PC-3 (cell line): ENCODE data around the gene CCL24. TPM values are rescaled to one million over a fixed set of nuclear protein-coding genes. Genes with fewer than 3 reads are reported as not detected.
A peak's percentile ranks its signal among the peaks of the same experiment; 100 is the strongest.
"Not testable (repeated sequence)": the region's sequence is repeated elsewhere in the genome, so short reads cannot be mapped to it uniquely, and the experiment has no call there.

ENCODE experiments used
- ATAC-seq: fragments of 200-7000 bp; cut with Tn5 transposase; 2 replicates; pipeline ENCODE4 v1.9.1; 2020; ENCODE audit warnings: mild to moderate bottlenecking, moderate library complexity
- BruUV-seq: library from RNA; stranded (reverse); fragments of 400-500 nt; replicated peaks from 2 replicates; lab custom pipeline; 2021; lab: Mats Ljungman, UMichigan
- CTCF ChIA-PET: fragments of 300-600 bp; sonication (Branson Sonifier 250); formaldehyde crosslinking; loops from one replicate; lab custom pipeline; 2022; ENCODE audit warnings: antibody characterized with exemption; lab: Charles Lee
- POLR2A ChIA-PET: fragments of 300-600 bp; sonication (Branson Sonifier 250); formaldehyde crosslinking; loops from one replicate; lab custom pipeline; 2022; ENCODE audit warnings: antibody characterized with exemption; ENCODE audit not compliant: unreplicated experiment; lab: Charles Lee
- DNase-seq: peaks from one replicate; pipeline ENCODE4 v3.0.0-alpha.2; 2015
- H2AFZ ChIP-seq: fragments of 300-600 bp; sonication (generic); 2 replicates; pipeline ENCODE4 v1.6.0; 2016; ENCODE audit warnings: antibody characterized with exemption, low read length
- H3F3A ChIP-seq: fragments of 300-600 bp; sonication (generic); one replicate; pipeline ENCODE4 v1.6.0; 2017; ENCODE audit warnings: antibody characterized with exemption, low read length, control low read depth, mild to moderate bottlenecking; ENCODE audit not compliant: unreplicated experiment
- H3K27ac ChIP-seq: fragments of 300-600 bp; sonication (generic); 2 replicates; pipeline ENCODE4 v1.5.1; 2016; ENCODE audit warnings: mild to moderate bottlenecking, low read length
- H3K27me3 ChIP-seq: fragments of 300-600 bp; sonication (generic); 2 replicates; pipeline ENCODE4 v1.6.1; 2016; ENCODE audit warnings: low read length, mixed read lengths
- H3K36me3 ChIP-seq: fragments of 300-600 bp; sonication (generic); 2 replicates; pipeline ENCODE4 v1.6.1; 2016; ENCODE audit warnings: low read depth, mixed run types, low read length, mixed read lengths
- H3K4me1 ChIP-seq: fragments of 300-600 bp; sonication (generic); 2 replicates; pipeline ENCODE4 v1.5.1; 2016; ENCODE audit warnings: low read length; ENCODE audit not compliant: insufficient read depth
- H3K4me2 ChIP-seq: fragments of 300-600 bp; sonication (generic); 2 replicates; pipeline ENCODE4 v1.6.0; 2016; ENCODE audit warnings: low read length
- H3K4me3 ChIP-seq: fragments of 300-600 bp; sonication (generic); 2 replicates; pipeline ENCODE4 v1.5.1; 2016; ENCODE audit warnings: mild to moderate bottlenecking, low read length, mixed read lengths
- H3K79me2 ChIP-seq: fragments of 300-600 bp; sonication (generic); 2 replicates; pipeline ENCODE4 v1.6.1; 2017; ENCODE audit warnings: low read length, mixed read lengths
- H3K9ac ChIP-seq: fragments of 300-600 bp; sonication (generic); 2 replicates; pipeline ENCODE4 v1.6.0; 2016; ENCODE audit warnings: mild to moderate bottlenecking, low read length
- H3K9me2 ChIP-seq: fragments of 300-600 bp; sonication (generic); replicated peaks from 2 replicates; pipeline ENCODE4 v1.6.1; 2016; ENCODE audit warnings: mixed run types, low read length, mixed read lengths
- H3K9me3 ChIP-seq: fragments of 300-600 bp; sonication (generic); 2 replicates; pipeline ENCODE4 v1.6.1; 2016; ENCODE audit warnings: low read length, mixed read lengths
- H4K20me1 ChIP-seq: fragments of 300-600 bp; sonication (generic); 2 replicates; pipeline ENCODE4 v1.6.1; 2016; ENCODE audit warnings: low read length, mixed read lengths
- EZH2 ChIP-seq: fragments of 300-600 bp; sonication (generic); IDR thresholded peaks from one replicate; pipeline ENCODE4 v1.6.1; 2017; ENCODE audit warnings: antibody characterized with exemption, mild to moderate bottlenecking, low read length; ENCODE audit not compliant: unreplicated experiment
- EZH2phosphoT487 ChIP-seq: fragments of 300-600 bp; sonication (generic); IDR thresholded peaks from 2 replicates; pipeline ENCODE4 v1.6.1; 2018; ENCODE audit warnings: mild to moderate bottlenecking, antibody characterized with exemption, low read length, borderline replicate concordance
- intact Hi-C: fragments of 100-400 bp; cut with micrococcal nuclease; formaldehyde crosslinking; loops from 2 replicates; pipeline ENCODE4 v1.9.0; 2023
- total RNA-seq: library from RNA; depleted of rRNA; stranded (reverse); fragments of >200 nt; gene quantifications from 2 replicates; pipeline ENCODE4 v1.2.3, GENCODE V29; 2014
- TF ChIP-seq, protein P1 (sequence below): fragments of 300-600 bp; sonication (generic); conservative IDR thresholded peaks from 2 replicates; pipeline ENCODE4 v1.5.1; 2017; ENCODE audit warnings: antibody characterized with exemption, low read depth, mild to moderate bottlenecking, low read length

The CCL24 gene
- total RNA-seq, 1 experiment from 2014 or later = not detected

DNA sequence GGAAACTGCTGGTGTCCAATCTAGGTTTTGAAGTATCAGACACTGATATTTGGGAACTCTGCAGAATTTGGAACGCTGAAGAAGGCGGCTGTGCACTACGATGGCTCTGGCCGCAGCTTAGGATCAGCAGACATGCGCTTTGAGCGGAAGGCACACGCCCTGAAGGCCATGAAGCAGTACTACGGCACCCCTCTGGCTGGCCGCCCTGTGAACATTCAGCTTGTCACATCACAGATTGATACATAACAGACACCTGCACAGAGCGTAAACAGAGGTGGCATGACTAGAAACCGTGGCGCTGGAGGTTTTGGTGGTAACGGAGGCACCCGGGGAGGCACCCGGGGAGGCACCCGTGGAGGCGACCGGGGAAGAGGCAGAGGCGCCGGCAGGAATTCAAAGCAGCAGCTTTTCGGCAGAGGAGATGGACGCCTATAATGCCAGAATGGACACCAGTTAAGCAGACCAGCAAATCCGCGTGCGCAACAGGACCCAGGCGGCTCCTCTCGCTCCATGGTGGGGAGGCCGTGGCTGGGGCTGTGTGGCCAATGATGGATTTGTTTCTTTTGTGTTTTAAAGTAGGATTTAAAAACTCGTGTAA lies 22.2 kb upstream of the CCL24 start:
- Histone ChIP-seq H3K9me3 (no peaks in the 10 kb centered on the region), H3F3A (no peaks in the 10 kb centered on the region), H2AFZ (no peak overlapping the region), H3K4me2 (no peak overlapping the region), H3K4me1 (no peaks in the 10 kb centered on the region), H3K9me2 (no peaks in the 10 kb centered on the region), H4K20me1 (no peaks in the 10 kb centered on the region), H3K27ac (no peak overlapping the region), H3K9ac (no peak overlapping the region), H3K79me2 (no peaks in the 10 kb centered on the region), H3K4me3 (no peak overlapping the region), H3K27me3 (no peaks in the 10 kb centered on the region), H3K36me3 (no peaks in the 10 kb centered on the region)
- ATAC-seq = no peak
- no peak for DNase-seq
- TF ChIP-seq, protein P1, sequence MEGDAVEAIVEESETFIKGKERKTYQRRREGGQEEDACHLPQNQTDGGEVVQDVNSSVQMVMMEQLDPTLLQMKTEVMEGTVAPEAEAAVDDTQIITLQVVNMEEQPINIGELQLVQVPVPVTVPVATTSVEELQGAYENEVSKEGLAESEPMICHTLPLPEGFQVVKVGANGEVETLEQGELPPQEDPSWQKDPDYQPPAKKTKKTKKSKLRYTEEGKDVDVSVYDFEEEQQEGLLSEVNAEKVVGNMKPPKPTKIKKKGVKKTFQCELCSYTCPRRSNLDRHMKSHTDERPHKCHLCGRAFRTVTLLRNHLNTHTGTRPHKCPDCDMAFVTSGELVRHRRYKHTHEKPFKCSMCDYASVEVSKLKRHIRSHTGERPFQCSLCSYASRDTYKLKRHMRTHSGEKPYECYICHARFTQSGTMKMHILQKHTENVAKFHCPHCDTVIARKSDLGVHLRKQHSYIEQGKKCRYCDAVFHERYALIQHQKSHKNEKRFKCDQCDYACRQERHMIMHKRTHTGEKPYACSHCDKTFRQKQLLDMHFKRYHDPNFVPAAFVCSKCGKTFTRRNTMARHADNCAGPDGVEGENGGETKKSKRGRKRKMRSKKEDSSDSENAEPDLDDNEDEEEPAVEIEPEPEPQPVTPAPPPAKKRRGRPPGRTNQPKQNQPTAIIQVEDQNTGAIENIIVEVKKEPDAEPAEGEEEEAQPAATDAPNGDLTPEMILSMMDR = no peak
- TF ChIP-seq EZH2phosphoT487 = no peak
- TF ChIP-seq EZH2 = no peak
- CTCF ChIA-PET = no interaction called here
- no TSS peak for BruUV-seq
- POLR2A ChIA-PET = no interaction called here
- intact Hi-C loops = no loop called here

- H3F3A ChIP-seq, H3K36me3 ChIP-seq, H3K4me2 ChIP-seq, H3K27ac ChIP-seq, H3K4me3 ChIP-seq, H3K9ac ChIP-seq, POLR2A ChIA-PET, H3K79me2 ChIP-seq, H3K4me1 ChIP-seq, DNase-seq, H4K20me1 ChIP-seq, H2AFZ ChIP-seq, BruUV-seq, H3K9me2 ChIP-seq, H3K27me3 ChIP-seq, H3K9me3 ChIP-seq, intact Hi-C loops: not testable (repeated sequence)
- ATAC-seq = peak; percentile 57
- CTCF ChIA-PET = interaction anchor here (0.6 kb wide), 1 partner anchor 59 kb away, joined by 6 read pairs; no protein-coding TSS in a partner anchor
These were observed 20.1 kb upstream of the CCL24 start for GRCh38 chr7:75833662-75834061.

DNA sequence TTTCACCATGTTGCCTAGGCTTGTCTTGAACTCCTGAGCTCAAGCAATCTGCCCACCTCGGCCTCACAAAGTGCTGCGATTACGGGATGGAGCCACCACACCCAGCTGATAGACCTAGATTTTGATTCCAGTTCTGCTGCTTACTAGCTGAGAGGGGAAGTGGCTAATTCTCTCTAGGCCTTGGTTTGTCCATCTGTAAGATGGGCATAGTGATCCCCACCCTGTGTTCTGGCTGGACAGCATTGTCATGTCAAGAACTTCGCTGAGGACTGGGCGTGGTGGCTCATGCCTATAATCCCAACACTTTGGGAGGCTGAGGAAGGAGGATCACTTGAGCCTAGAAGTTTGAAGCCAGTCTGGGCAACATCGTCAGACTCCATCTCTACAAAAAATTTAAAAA lies 17.4 kb upstream of the CCL24 start:
- ChIA-PET POLR2A (no interaction called here), CTCF (no interaction called here)
- no peak overlapping the region for H2AFZ ChIP-seq
- no peaks in the 10 kb centered on the region for H4K20me1 ChIP-seq
- DNase-seq (no peak), ATAC-seq (no peak)
- H3K4me1 ChIP-seq = peaks cover 4% of the 10 kb centered on the region
- H3F3A ChIP-seq = no peaks in the 10 kb centered on the region
- no peaks in the 10 kb centered on the region for H3K9me3 ChIP-seq
- no peak overlapping the region for H3K4me3 ChIP-seq
- no peaks in the 10 kb centered on the region for H3K27me3 ChIP-seq
- no peak overlapping the region for H3K9ac ChIP-seq
- BruUV-seq = no TSS peak
- no peaks in the 10 kb centered on the region for H3K79me2 ChIP-seq
- H3K36me3 ChIP-seq = no peaks in the 10 kb centered on the region
- H3K9me2 ChIP-seq = no peaks in the 10 kb centered on the region
- no peak overlapping the region for H3K4me2 ChIP-seq
- intact Hi-C loops = no loop called here
- TF ChIP-seq, protein P1 = no peak
- no peak for TF ChIP-seq EZH2
- TF ChIP-seq EZH2phosphoT487 = no peak
- H3K27ac ChIP-seq = no peak overlapping the region

- H2AFZ ChIP-seq = 0 out of 2 replicates have a peak overlapping the region, but pooled peaks have one; percentile 42
- H3K79me2 ChIP-seq, intact Hi-C loops, H3K9me3 ChIP-seq, H3K27me3 ChIP-seq, H3K9ac ChIP-seq, POLR2A ChIA-PET, H3K4me1 ChIP-seq, H4K20me1 ChIP-seq, H3F3A ChIP-seq, H3K9me2 ChIP-seq, H3K36me3 ChIP-seq, H3K4me3 ChIP-seq, BruUV-seq: not testable (repeated sequence)
- ATAC-seq (peak; percentile 94), DNase-seq (peak; percentile 85)
- CTCF ChIA-PET = interaction anchor here (0.6 kb wide), 1 partner anchor 67 kb away, joined by 3 read pairs; no protein-coding TSS in a partner anchor
- H3K27ac ChIP-seq = peak overlapping the region; percentile 56
- H3K4me2 ChIP-seq = peak overlapping the region; percentile 48; the same call in 1 of the 2 replicates
These were observed 16.1 kb upstream of the CCL24 start for GRCh38 chr7:75829656-75830055.
